Measurements from ENCODE around the gene TUBB1. TPM values are rescaled to one million over a fixed set of nuclear protein-coding genes. Genes with fewer than 3 reads are reported as not detected.
"Not testable (repeated sequence)": the region's sequence is repeated elsewhere in the genome, so short reads cannot be mapped to it uniquely, and the experiment has no call there.

TUBB1 gene
- not detected in 2 replicates for total RNA-seq

DNA sequence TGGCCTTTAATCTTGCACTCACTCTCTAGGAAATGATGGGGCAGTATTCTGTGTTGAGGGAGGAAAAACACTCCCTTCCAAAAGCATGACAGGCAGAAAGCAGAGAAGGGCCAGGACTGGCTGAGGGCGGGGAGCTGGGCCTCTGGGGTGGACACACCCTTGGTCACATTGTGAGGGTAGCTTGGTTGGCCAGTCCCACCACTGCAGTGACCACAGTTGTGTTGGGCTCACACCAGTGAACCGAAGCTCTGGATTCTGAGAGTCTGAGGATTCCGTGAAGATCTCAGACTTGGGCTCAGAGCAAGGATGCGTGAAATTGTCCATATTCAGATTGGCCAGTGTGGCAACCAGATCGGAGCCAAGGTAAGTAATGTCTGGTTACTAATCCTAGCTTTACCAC is at the start of gene TUBB1:
TUBB1 (plus strand) TSS at position 213 of the 400 bp plus-strand sequence; CDS start at position 307, 94 bp downstream.
- DNase-seq (ENCODE audit: extremely low read depth, low read depth, low spot score) = no peak

- no peak for DNase-seq (ENCODE audit: extremely low read depth, low read depth, low spot score)
Observed at GRCh38 chr20:58969439-58969838, 49.8 kb upstream of the TUBB1 start.

GRCh38 chr20:58970146-58970545 is 49.1 kb upstream of the TUBB1 start:
- DNase-seq (ENCODE audit: extremely low read depth, low read depth, low spot score) = no peak

- DNase-seq (ENCODE audit: extremely low read depth, low read depth, low spot score) = no peak
Observed at GRCh38 chr20:58971429-58971828, 47.8 kb upstream of the TUBB1 start.

DNA sequence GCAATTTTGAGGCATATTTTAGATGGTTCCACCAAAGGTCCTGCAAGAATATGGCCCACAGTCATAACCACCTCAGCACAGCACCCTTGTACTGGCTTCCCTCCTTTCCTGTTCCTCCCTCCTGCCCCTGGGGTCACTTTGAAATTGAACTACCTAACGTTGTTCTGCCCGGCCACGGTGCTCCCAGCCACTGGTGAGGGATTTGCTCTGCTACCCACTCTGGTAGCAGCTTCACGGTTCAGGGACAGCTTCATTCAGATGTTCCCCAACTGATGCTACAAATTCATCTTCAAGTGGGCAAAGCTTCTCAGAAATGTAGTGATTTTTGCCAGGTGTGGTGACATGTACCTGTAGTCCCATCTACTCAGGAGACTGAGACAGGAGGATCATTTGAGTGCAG is 46.0 kb upstream of the TUBB1 start:
- DNase-seq (ENCODE audit: extremely low read depth, low read depth, low spot score) = no peak

DNA sequence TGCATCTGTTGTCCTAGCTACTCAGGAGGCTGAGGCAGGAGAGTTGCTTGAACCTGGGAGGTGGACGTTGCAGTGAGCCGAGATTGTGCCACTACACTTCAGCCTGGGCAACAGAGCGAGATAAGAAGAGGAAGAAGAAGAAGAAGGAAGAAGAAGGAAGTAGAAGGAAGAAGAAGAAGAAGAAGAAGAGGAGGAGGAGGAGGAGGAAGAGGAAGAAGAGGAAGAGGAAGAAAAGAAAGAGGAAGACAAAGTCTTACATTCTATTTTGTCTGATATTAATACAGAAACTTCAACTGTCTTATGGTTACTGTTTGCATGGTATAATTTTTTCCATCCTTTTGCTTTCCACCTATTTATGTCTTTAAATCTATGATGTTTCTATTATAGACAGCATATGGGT is 45.4 kb upstream of the TUBB1 start:
- DNase-seq (ENCODE audit: extremely low read depth, low read depth, low spot score) = no peak

GRCh38 chr20:58975353-58975752 is 43.9 kb upstream of the TUBB1 start:
- DNase-seq (ENCODE audit: extremely low read depth, low read depth, low spot score) = no peak

DNA sequence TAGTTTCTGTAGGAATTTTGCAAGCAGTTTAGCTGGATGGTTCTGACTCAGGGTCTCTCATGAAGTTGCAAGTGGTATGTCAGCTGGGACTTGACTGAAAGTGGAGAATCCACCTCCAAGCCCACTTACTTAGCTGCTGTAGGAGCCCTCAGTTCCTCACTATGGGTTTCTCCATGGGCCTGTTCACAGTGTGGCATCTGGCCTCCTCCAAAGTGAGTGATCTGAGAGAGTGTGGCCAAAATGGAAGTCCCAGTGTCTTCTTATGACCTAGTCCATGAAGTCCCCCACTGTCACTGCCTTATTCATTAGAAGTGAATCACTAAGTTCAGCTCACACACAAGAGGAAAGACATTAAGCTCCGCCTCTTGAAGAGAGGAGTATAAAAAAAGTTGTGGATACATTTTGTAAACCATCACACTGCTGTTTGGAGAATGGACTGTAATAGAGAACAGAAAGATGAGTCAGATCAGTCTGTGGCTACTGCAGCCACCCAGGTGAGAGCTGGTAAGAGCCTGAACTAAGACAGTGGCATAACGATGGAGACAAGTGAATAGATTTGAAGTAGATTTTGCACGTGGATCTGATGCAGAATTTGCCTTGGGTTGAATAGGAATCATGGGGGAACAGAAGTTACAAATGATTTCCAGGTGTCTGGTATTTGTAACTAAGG is 43.0 kb upstream of the TUBB1 start:
- no peak for DNase-seq (ENCODE audit: extremely low read depth, low read depth, low spot score)

DNA sequence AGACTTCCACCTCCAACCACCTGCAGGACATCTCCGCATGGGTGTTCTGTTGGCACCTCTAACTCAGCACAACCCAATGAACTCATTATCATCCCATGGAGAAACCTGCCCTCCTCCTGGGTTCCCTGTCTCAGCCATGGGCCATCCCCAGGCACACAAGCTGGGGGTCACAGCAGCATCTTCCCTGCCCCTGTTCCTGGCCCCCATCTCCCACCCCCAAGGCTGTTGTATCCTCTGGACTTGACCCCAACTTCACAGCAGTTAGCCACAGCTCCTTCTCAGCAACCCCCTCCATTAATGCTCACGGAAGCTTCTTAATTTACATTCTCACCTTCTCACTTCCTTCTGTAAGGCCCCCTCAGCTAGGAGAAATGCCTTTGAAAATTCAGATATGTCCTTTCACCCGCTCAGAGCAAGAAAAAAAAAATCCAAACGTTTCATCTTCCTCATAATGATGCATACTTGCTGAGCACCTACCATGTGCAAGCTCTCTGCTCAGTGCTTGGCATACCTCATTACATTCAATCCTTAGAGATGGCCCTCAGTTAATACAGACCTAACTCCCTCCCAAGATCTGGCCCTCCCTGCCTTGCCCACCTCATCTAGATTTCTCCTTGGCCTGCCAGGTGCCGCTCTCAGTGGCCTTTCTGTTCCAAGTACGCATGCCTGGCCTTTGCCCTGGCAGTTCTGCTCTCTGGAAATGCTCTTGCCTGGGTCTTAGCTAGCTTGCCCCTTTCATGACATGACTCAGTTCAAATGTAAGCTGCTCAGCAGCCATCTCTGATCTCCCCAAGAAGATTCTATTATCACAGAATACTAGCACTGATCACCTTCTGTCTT is 40.7 kb upstream of the TUBB1 start:
- DNase-seq (ENCODE audit: extremely low read depth, low read depth, low spot score) = no peak

- no peak for DNase-seq (ENCODE audit: extremely low read depth, low read depth, low spot score)
Observed at GRCh38 chr20:58980711-58981627, 38.3 kb upstream of the TUBB1 start, which contains the start of gene NELFCD. Gene NELFCD (plus strand): TSS chr20:58981256. CDS start chr20:58981310, 54 bp downstream.

DNA sequence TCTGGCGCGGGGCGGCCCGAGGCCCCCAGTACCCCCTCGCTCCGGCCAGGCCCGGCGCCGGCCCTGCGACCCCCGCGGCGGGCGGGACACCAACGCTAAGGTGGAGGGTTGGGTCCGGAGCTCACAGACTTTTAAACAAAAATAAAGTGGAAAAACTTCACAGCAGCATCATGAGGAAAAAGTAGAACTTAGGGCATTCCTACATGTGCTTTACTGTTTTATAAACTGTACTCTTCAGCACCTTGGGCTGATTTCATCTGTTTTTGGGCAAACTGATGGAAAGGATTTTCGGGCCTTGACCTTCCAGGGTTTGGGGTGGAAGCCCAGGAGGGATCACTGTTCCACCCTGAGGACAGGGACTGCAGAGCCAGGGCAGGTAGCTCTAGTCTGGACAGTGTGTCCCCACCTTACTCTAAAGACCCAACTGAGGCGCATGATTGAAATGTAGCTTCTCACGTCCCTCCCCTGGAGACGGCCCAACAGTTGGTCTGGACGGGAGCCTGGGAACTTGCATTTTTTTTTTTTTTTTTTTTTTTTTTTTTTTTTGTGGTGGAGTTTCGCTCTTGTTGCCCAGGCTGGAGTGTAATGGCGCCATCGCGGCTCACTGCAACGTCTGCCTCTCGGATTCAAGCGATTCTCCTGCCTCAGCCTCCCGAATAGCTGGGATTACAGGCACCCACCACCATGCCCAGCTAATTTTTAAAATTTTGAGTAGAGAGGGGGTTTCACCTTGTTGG is 37.4 kb upstream of the TUBB1 start:
- DNase-seq (ENCODE audit: extremely low read depth, low read depth, low spot score) = no peak

GRCh38 chr20:58982406-58983114 is 36.7 kb upstream of the TUBB1 start:
- no peak for DNase-seq (ENCODE audit: extremely low read depth, low read depth, low spot score)

DNA sequence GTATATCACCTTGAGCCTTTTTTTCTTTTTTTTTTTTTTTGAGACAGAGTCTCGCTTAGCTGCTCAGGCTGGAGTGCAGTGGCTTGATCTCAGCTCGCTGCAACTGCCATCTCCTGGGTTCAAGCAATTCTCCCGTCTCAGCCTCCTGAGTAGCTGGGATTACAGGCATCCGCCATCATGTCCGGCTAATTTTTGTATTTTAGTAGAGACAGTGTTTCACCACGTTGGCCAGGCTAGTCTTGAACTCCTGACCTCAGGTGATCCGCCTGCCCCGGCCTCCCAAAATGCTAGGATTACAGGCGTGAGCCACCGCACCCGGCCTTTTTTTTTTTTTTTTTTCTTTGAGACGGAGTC is 36.1 kb upstream of the TUBB1 start:
- DNase-seq (ENCODE audit: extremely low read depth, low read depth, low spot score) = not testable (repeated sequence)

- no peak for DNase-seq (ENCODE audit: extremely low read depth, low read depth, low spot score)
Observed at GRCh38 chr20:58984691-58985090, 34.5 kb upstream of the TUBB1 start.

GRCh38 chr20:58985656-58986055 is 33.6 kb upstream of the TUBB1 start:
- DNase-seq (ENCODE audit: extremely low read depth, low read depth, low spot score) = no peak

- no peak for DNase-seq (ENCODE audit: extremely low read depth, low read depth, low spot score)
Observed at GRCh38 chr20:58986286-58986967, 32.8 kb upstream of the TUBB1 start.

GRCh38 chr20:58986968-58987517 is 32.2 kb upstream of the TUBB1 start:
- DNase-seq (ENCODE audit: extremely low read depth, low read depth, low spot score) = no peak

DNA sequence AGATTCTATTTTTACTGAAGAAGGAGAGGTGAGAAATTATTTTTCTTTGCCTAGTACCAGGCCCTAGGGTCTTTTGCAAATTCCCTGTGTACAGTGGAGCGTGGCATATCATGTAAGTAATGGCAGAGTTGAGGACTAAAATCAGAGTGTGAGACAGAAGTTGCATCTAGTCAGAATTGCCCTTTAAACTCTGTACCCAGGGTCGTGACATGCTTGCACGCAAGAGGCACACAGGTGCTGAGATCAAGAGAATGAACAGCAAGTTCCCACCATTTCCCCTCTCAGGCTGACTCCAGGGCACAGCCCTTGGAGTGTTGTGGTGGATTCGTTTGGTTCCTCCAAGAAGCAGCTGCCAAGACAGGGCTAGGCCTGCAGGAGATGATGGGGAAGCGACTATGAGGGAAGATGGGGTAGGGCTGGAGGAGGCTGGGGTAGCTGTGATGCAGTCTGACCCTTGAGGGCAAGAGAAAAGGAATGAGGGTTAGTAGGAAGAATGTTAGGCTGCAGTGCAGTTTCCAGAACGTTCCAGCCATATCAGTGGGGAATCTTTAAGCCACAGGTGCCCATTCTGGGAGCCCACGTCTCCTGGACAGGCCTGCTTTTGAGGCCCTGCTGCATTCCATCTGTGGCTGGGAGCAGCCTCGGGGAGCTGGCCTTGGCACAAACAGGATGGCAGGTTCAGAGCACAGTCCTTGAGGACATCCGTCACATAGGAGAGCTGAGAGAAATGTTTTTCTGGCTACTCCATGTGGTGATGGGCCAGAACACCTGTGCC is 31.3 kb upstream of the TUBB1 start:
- DNase-seq (ENCODE audit: extremely low read depth, low read depth, low spot score) = no peak

Data from glomerular endothelial cell (primary cell).